ENCODE measurements around the gene VGLL3.

VGLL3 gene

GRCh38 chr3:87000940-87001339 lies 10.0 kb upstream of the VGLL3 start:
- no peak for DNase-seq (ENCODE audit: low read depth in 1 of 2, low spot score in 1 of 2)

GRCh38 chr3:86998569-86998968 lies 7.6 kb upstream of the VGLL3 start:
- in situ Hi-C loops (cut with HindIII; ENCODE audit: low pct_unique_long_range_greater_than_20kb, low sequenced_read_pairs) = no loop called here
- no peak for TF ChIP-seq JUND (IDR thresholded peaks at IDR 0.05; ENCODE audit: low read depth)
- no peak for DNase-seq (ENCODE audit: low read depth in 1 of 2, low spot score in 1 of 2)

More at GRCh38 chr3:87000940-87001339, 10.0 kb upstream of the VGLL3 start:
- TF ChIP-seq JUND (IDR thresholded peaks at IDR 0.05; ENCODE audit: low read depth) = no peak
- in situ Hi-C loops (cut with HindIII; ENCODE audit: low pct_unique_long_range_greater_than_20kb, low sequenced_read_pairs) = no loop called here

GRCh38 chr3:86996261-86996955 lies 5.5 kb upstream of the VGLL3 start:
- no peak for TF ChIP-seq JUND (IDR thresholded peaks at IDR 0.05; ENCODE audit: low read depth)
- DNase-seq (ENCODE audit: low read depth in 1 of 2, low spot score in 1 of 2) = no peak
- in situ Hi-C loops (cut with HindIII; ENCODE audit: low pct_unique_long_range_greater_than_20kb, low sequenced_read_pairs) = no loop called here

- no peak for TF ChIP-seq JUND (IDR thresholded peaks at IDR 0.05; ENCODE audit: low read depth)
- in situ Hi-C loops (cut with HindIII; ENCODE audit: low pct_unique_long_range_greater_than_20kb, low sequenced_read_pairs) = no loop called here
- peak in 1 of 2 experiments; percentile 32 for DNase-seq (ENCODE audit: low read depth in 1 of 2, low spot score in 1 of 2)
Observed at GRCh38 chr3:86995537-86995936, 4.6 kb upstream of the VGLL3 start.

- in situ Hi-C loops (cut with HindIII; ENCODE audit: low pct_unique_long_range_greater_than_20kb, low sequenced_read_pairs) = no loop called here
- DNase-seq (ENCODE audit: low read depth in 1 of 2, low spot score in 1 of 2) = no peak
Observed at GRCh38 chr3:86993704-86994103, 2.8 kb upstream of the VGLL3 start.

GRCh38 chr3:86991840-86992435 lies 989 bp upstream of the VGLL3 start:
- no peak for TF ChIP-seq JUND (IDR thresholded peaks at IDR 0.05; ENCODE audit: low read depth)
- in situ Hi-C loops (cut with HindIII; ENCODE audit: low pct_unique_long_range_greater_than_20kb, low sequenced_read_pairs) = no loop called here
- DNase-seq (ENCODE audit: low read depth in 1 of 2, low spot score in 1 of 2) = no peak

More at GRCh38 chr3:86993704-86994103, 2.8 kb upstream of the VGLL3 start:
- TF ChIP-seq JUND (IDR thresholded peaks at IDR 0.05; ENCODE audit: low read depth) = no peak

- TF ChIP-seq JUND (IDR thresholded peaks at IDR 0.05; ENCODE audit: low read depth) = no peak
- in situ Hi-C loops (cut with HindIII; ENCODE audit: low pct_unique_long_range_greater_than_20kb, low sequenced_read_pairs) = no loop called here
- DNase-seq (ENCODE audit: low read depth in 1 of 2, low spot score in 1 of 2) = no peak
Observed at GRCh38 chr3:86991482-86991815, 500 bp upstream of the VGLL3 start.

- no peak for TF ChIP-seq JUND (IDR thresholded peaks at IDR 0.05; ENCODE audit: low read depth)
- in situ Hi-C loops (cut with HindIII; ENCODE audit: low pct_unique_long_range_greater_than_20kb, low sequenced_read_pairs) = no loop called here
- no peak for DNase-seq (ENCODE audit: low read depth in 1 of 2, low spot score in 1 of 2)
Observed at GRCh38 chr3:86990012-86990733, 776 bp downstream of the VGLL3 start.

GRCh38 chr3:86989611-86990010 lies 1.3 kb downstream of the VGLL3 start:
- DNase-seq (ENCODE audit: low read depth in 1 of 2, low spot score in 1 of 2) = no peak
- in situ Hi-C loops (cut with HindIII; ENCODE audit: low pct_unique_long_range_greater_than_20kb, low sequenced_read_pairs) = no loop called here
- TF ChIP-seq JUND (IDR thresholded peaks at IDR 0.05; ENCODE audit: low read depth) = no peak

- no peak for TF ChIP-seq JUND (IDR thresholded peaks at IDR 0.05; ENCODE audit: low read depth)
- in situ Hi-C loops (cut with HindIII; ENCODE audit: low pct_unique_long_range_greater_than_20kb, low sequenced_read_pairs) = no loop called here
- DNase-seq (ENCODE audit: low read depth in 1 of 2, low spot score in 1 of 2) = no peak
Observed at GRCh38 chr3:86989006-86989405, 1.9 kb downstream of the VGLL3 start.

- no peak for TF ChIP-seq JUND (IDR thresholded peaks at IDR 0.05; ENCODE audit: low read depth)
- DNase-seq (ENCODE audit: low read depth in 1 of 2, low spot score in 1 of 2) = no peak
- in situ Hi-C loops (cut with HindIII; ENCODE audit: low pct_unique_long_range_greater_than_20kb, low sequenced_read_pairs) = no loop called here
Observed at GRCh38 chr3:86988235-86988634, 2.7 kb downstream of the VGLL3 start.

GRCh38 chr3:86987421-86987715 lies 3.6 kb downstream of the VGLL3 start:
- TF ChIP-seq JUND (IDR thresholded peaks at IDR 0.05; ENCODE audit: low read depth) = no peak
- DNase-seq (ENCODE audit: low read depth in 1 of 2, low spot score in 1 of 2) = no peak
- in situ Hi-C loops (cut with HindIII; ENCODE audit: low pct_unique_long_range_greater_than_20kb, low sequenced_read_pairs) = no loop called here

GRCh38 chr3:86986671-86987420 lies 4.1 kb downstream of the VGLL3 start:
- no peak for TF ChIP-seq JUND (IDR thresholded peaks at IDR 0.05; ENCODE audit: low read depth)
- no peak for DNase-seq (ENCODE audit: low read depth in 1 of 2, low spot score in 1 of 2)
- in situ Hi-C loops (cut with HindIII; ENCODE audit: low pct_unique_long_range_greater_than_20kb, low sequenced_read_pairs) = no loop called here
